Thyroid gland (tissue), 4 donors: ENCODE data around the gene IFNGR1.

Experiments used
- CTCF ChIP-seq, 6 experiments: fragments of 200-600 bp in 3 of 6; fragments of 450-650 bp in 3 of 6; sonication (generic) in 3 of 6; IDR thresholded peaks; one replicate each; pipeline ENCODE4 v1.5.1; 2016 to 2019; ENCODE audit warnings: antibody characterized with exemption in 6 of 6, mild to moderate bottlenecking in 2 of 6, inconsistent platforms in 1 of 6, moderate library complexity in 1 of 6
- POLR2A ChIP-seq, 2 donors: fragments of 450-650 bp; IDR thresholded peaks; one replicate each; pipeline ENCODE4 v1.6.1; 2017; ENCODE audit warnings: antibody characterized with exemption in 2 of 2, mild to moderate bottlenecking in 2 of 2, moderate library complexity in 1 of 2

GRCh38 chr6:137258170-137258569, 39.0 kb upstream of the IFNGR1 start:
- TF ChIP-seq CTCF (IDR thresholded peaks at IDR 0.05) (no peak), POLR2A (IDR thresholded peaks at IDR 0.05) (no peak)
